Measurements from ENCODE around the gene PRR9.
"Not testable (repeated sequence)": the region's sequence is repeated elsewhere in the genome, so short reads cannot be mapped to it uniquely, and the experiment has no call there.

Gene PRR9, protein sequence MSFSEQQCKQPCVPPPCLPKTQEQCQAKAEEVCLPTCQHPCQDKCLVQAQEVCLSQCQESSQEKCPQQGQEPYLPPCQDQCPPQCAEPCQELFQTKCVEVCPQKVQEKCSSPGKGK

DNA sequence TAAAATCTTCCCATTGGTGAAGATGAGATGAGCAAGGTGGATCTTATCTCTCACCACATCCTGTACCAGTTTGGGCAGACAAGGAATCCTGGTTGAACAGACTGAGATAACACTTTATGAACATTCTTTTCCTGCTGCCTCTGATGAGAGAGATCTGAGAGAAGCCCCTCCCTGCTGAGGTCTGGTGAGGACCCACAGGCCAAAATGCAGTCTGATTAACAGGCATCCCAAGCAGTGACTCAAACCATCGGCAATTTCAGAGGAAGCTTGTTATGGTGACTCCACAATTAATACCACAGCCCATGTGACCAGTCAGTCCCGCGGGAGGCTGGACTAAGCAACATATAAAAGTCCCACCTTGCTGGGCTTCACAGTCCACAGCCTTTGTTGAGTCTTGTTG is at the start of gene PRR9:
PRR9 (plus strand) TSS at position 373 of the 400 bp plus-strand sequence. CDS start 561 bp downstream, outside the sequence.
- DNase-seq (ENCODE audit: low spot score), result no peak
- no peak for FAIRE-seq

DNA sequence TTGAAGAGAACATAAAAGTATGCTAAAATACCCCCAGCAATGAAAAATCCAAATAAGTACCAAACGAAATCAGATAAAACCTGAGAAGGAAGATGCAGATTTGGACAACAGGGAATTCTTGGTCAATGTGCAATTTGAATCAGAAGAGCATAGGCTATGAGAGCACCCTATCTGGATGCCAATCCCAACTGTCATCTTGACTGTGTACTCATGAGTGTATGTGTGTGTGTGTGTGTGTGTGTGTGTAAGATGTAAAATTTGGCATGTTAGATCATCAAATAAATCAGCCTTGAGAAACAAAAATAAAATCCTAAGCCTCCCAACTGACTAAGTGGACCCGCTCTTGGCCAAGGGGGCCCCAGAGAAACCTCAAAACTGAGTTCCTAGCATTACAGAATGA is 48.7 kb upstream of the PRR9 start:
- DNase-seq (ENCODE audit: low spot score), result no peak
- FAIRE-seq, result no peak

DNA sequence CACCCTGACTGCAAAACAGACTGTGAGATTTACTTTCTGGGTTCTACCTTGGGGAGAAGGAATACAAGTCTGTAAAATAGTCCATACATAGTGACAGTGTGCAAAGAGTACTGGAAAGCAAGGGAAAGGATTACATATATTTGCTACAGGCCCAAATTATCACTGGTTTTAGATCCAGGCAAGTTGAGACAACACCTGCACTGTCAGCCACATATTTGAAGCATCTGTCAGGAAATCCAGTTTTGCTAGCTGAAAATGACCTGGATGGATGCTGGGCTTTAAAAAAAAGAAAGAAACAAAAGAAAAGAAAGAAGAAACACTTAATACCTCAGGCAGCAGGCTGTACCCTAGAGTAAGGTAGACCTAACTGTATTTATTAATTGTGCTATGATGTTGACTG is 42.8 kb upstream of the PRR9 start:
- FAIRE-seq, result no peak
- DNase-seq (ENCODE audit: low spot score), result no peak

DNA sequence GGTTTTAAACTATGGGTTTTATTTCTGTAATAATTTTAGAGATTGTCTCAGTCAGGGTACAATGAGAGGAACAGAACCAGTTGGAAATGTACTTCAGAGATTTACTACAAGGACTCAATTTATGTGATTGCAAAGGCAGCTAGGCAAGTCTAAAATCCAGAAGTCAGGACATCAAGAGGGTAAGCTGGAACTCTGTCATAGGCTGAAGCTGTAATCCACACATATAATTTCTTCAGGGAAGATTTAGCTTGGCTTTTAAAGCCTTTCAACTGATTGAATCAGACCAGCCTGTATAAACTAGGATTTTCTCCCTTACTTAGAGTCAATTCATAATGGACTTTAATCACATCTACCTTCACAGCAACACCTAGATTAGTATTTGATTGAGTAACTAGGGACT is 38.5 kb upstream of the PRR9 start:
- DNase-seq (ENCODE audit: low spot score), result no peak
- no peak for FAIRE-seq

DNA sequence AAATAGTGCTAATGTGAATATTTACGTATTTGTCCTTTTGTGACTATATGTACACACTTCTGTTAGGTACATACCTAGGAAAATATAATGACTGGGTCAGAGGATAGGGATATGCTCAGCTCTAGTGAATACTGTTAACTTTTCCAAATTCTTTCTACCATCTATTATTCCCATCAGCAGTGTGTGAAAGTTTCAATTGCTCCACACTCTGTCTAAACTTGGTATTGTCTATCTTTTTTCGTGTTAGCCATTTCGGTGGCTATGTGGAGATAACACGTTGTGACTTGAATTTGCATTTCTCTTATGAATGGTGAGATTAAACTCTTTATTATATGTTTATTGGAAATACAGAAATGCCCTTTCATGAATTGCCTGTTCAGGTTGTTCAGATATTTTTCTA is 36.8 kb upstream of the PRR9 start:
- FAIRE-seq, result no peak
- DNase-seq (ENCODE audit: low spot score), result no peak

DNA sequence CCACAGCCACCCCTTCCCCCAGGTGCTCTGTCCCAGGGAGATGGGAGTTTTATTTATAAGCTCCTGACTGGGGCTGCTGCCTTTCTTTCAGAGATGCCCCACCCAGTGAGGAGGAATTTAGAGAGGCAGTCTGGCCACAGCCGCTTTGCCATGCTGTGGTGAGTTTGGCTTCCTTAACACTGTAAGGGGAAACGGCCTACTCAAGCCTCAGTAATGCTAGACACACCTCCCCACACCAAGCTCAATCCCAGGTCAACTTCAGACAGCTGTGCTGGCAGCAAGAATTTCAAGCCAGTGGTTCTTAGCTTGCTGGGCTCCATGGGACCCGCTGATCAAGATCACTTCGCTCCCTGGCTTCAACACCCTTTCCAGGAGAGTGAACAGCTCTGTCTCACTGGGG is 29.1 kb upstream of the PRR9 start:
- not testable (repeated sequence) for FAIRE-seq

DNA sequence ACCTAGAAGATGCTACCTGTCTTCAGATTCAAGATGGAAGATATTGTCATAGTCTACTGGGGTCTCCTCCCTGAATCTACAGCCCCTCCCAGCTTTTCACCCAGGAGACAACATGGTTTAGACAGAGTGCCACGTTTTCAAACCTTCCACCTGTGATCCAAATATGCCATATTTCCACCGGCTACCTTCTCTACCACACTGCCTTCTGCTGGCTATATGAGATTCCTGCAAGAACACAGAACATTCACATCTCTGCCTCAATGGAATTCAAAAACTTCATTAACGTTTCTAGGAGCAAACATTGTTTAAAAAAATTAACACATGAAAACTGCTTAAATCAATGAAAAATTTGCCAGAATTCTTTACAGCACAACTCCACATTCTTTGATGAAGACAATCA is 27.0 kb upstream of the PRR9 start:
- FAIRE-seq, result no peak
- no peak for DNase-seq (ENCODE audit: low spot score)

More for the DNA sequence above, 29.1 kb upstream of the PRR9 start:
- DNase-seq (ENCODE audit: low spot score), result not testable (repeated sequence)

DNA sequence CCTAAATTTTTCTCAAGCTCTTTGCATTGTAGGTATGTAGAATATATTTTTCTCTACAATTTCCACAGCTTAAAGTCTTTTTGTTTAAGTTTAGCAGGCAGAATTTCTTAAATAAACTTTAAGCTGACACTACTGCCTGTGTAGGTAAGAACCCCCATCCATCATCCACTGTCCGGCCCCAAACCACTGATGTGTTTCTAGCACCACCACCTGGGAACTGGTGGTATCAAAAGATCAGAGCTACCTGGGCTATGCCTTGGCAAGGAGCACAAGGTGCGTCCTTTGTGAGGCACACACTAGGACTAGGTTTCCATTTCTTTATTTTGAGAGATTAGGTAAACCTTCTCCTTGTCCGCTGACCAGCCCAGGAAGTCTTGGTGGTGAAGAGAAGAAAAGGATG is 24.7 kb upstream of the PRR9 start:
- no peak for FAIRE-seq

DNA sequence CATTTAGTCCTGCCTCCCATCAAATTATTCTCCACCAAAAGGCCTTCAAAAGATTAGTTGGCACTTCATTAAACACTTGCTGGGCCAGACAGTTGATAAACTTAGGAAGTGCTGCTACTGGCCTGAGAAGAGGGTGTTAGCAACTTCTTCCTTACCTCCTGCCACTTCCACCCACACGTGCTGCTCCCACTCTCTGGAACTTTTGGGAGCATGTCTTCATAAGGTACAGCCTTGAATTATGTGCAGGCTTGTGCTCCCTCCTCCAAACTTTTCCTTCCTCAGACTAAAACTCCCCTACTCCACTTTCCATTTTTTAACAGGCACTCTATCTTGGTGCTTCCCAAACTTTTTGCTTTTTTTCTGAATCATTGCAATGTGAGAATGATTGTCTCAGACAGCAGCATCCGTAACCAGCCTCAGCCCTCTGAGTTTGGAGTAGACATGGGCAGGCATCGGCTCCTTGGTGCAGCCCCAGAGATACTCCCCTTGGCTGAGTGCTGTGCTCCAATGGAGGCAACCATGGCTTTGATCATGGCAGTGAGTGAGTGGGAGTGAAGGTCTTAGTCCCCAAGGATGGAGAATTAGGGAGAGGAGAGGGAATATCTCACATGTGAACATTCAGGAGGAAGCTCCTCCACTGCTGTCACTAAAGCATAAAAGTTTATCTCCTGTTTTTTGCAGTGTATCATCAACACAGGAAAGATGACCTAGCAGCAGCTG is 22.9 kb upstream of the PRR9 start:
- no peak for DNase-seq (ENCODE audit: low spot score)
- no peak for FAIRE-seq

More for the DNA sequence above, 24.7 kb upstream of the PRR9 start:
- peak; percentile 45 for DNase-seq (ENCODE audit: low spot score)

DNA sequence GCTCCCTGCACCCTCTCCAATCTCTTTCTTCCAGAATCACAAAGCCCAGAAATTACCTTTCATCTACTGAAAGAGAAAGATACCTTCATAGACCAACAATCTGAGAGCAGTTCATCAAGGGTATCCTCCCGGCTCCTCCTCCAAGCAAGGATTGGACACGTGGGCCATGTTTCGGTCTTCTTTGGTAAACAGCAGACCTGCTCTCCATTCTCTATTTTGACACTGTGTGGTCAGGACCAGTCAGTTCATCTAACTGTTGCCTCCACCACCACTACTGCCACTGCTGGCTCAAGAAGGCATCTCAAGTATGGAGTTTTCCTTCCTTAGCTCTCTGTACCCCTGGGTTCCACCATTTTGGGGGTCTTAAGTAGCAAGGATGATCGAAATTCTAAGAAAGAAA is 22.2 kb upstream of the PRR9 start:
- no peak for FAIRE-seq
- no peak for DNase-seq (ENCODE audit: low spot score)

DNA sequence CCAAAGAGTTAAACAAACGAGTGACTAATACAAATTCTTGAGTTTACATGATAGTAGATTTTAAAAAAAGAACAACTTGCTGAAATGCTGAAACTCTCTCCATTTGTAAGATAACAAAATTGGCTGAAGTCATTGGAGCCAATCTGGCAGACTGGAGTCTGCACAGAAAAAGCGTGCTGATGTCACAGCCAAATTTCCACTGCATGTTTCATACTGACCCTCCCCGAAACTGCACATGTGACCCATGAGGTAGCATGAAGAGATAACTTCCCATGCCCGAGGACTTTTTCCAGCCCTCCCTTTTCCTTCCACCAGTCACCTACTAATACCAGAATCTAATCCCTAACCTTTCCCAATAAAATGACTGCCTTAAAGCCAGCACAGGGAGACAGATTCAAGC is 15.4 kb upstream of the PRR9 start:
- DNase-seq (ENCODE audit: low spot score) (no peak), FAIRE-seq (no peak)

DNA sequence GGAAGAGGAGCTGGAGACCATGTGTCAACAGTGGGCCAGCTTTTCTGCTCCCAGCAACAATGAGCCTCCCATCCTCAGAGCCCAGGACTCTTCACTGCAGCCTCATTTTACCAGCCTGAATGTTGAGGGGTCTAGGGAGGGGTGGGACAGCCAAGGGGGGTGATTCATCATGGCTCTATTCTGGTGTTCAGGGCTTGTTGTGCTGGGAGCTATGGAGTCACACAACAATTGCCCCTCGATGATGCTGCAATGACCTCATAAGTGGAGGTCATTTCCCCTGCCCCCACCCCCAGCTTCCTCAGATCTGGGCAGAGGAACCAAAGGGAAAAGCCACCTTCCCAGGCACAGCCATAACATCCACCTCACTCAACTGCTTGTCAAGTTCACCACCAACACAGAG is 14.3 kb upstream of the PRR9 start, which contains the start of gene LELP1:
LELP1 (plus strand) TSS at position 301 of the 400 bp plus-strand sequence. CDS start 1,278 bp downstream, outside the sequence.
- FAIRE-seq (no peak), DNase-seq (ENCODE audit: low spot score) (no peak)

DNA sequence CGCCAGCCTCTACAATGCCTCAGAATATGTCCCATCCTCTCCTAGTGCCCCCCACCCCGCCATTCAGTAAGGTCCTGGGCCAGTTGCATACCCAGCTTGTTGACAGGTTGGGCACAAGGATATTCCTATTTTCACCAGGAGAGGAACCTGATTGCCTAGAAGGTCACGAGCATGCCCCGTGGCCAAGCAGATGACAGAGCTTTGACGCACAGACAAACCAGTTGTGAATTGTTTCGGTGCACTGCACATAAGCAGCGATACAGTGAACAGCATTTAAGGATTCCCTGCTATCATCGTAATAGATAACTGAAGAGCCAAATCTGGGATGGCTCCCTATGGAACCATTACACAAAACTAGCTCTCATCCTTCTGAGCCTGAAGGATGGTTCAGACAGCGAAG is 10.8 kb upstream of the PRR9 start:
- FAIRE-seq, result no peak

DNA sequence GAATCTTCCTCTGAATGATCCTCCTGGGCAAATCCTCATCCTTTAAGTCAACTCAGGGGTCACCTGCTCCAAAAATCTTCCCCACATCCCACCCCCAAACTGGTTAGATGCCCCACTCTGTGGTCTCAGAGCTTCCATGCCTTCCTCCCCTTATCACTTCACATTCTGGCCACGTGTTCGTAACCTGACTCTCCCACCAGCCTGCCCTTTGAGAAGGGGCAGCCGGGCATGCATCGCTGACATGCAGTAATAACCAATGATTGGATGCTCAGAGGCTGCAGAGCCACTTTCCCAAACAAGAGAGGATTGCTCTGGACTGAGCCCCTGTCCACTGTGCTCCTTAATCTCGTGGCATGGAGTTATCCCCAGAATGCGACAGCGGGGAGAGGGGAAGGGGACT is 7.2 kb upstream of the PRR9 start:
- FAIRE-seq (peak; percentile 70), DNase-seq (ENCODE audit: low spot score) (no peak)

More for the DNA sequence above, 10.8 kb upstream of the PRR9 start:
- no peak for DNase-seq (ENCODE audit: low spot score)

DNA sequence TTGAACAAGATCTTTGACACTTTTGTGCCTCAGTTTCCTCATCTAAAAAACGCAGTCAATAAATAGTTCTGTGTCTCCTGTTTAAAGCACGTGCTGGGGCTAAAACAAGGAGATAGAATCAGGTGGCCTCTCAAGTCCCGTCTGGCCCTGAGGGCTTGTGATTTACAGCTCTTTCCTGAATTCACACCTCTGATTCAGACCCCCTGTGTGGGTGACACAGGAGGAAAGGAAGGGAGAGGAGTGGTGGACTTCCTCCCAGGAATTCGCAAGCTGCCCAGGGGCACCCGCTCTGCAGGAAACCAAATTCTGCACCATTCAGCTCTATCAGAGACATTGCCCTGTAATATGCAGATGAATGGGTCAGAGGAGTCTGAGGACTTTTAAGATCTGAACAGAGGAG is 5.2 kb upstream of the PRR9 start:
- no peak for FAIRE-seq

DNA sequence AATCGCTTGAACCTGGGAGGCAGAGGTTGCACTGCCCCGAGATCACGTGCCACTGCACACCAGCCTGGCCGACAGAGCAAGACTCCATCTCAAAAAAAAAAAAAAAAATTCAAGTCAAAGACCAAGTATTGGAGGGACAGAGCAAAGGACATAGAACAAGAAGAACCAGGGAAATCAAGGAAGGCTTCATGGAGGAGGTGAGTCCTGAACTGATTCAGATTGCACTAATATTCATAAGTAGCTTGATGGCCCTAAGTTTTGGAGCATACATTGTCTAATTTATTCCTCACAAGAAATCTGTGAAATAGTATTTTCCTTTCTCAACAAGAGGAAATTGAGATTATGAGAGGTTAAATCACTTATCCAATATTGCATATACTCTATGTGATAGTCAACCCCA is 3.9 kb upstream of the PRR9 start:
- FAIRE-seq (no peak), DNase-seq (ENCODE audit: low spot score) (no peak)

More for the DNA sequence above, 5.2 kb upstream of the PRR9 start:
- no peak for DNase-seq (ENCODE audit: low spot score)

DNA sequence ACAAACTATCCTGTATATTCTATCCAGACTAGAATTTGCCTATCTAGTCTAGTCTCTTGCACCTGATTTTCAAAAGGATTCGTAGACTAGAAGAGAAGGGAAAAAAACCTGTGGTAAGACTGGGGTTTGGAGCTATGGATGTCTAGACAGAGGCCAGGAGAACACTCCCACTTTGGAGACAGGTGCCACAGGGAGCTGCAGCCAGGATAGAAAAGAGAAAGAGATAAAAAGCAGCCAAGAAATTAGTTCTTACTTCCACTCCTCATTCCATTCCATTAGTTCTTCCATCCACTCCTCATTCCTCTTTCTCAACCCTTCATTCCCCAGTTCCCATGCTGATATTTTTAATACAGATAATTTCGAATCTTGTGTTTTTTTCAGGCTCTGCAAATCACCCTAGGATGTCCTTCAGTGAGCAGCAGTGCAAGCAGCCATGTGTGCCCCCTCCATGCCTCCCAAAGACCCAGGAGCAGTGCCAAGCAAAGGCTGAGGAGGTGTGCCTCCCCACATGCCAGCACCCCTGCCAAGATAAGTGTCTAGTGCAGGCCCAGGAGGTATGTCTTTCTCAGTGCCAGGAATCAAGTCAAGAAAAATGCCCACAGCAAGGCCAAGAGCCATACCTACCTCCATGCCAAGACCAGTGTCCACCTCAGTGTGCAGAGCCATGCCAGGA is 496 bp downstream of the PRR9 start:
- DNase-seq (ENCODE audit: low spot score) (no peak), FAIRE-seq (no peak)

DNA sequence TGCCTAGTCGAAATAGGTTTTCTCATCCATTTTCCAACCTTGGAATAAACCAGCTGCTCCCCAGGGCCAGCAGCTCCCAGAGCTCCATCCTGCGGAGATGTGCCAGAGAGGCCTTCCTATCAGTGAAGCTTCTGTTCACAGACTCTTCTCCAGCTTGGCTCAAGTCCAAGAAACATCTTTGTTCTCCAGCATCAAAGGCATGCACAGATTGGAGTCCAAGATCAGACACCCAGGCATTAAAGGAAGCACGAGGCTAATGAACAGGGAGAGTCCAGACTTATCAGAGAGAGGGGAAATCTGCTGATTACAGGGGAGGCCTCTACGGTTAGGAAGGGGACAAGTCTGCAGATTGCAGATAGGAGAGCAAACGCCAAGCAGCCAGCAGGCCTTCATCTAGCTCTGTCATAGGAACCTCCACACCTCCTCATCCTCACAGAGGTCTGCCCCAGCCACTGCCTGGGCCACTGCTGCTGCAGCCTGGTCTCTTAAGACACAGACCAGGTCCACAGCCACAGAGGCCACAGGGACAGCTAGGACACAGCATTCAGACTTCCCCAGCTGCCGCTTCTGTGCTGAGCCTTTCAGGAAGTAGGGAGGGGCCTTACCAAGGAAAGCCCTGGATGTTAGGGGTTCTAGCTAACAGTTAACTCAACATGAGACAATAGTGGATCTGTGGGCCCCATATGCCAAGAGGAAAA is 3.4 kb downstream of the PRR9 start:
- no peak for FAIRE-seq
- DNase-seq (ENCODE audit: low spot score), result no peak

DNA sequence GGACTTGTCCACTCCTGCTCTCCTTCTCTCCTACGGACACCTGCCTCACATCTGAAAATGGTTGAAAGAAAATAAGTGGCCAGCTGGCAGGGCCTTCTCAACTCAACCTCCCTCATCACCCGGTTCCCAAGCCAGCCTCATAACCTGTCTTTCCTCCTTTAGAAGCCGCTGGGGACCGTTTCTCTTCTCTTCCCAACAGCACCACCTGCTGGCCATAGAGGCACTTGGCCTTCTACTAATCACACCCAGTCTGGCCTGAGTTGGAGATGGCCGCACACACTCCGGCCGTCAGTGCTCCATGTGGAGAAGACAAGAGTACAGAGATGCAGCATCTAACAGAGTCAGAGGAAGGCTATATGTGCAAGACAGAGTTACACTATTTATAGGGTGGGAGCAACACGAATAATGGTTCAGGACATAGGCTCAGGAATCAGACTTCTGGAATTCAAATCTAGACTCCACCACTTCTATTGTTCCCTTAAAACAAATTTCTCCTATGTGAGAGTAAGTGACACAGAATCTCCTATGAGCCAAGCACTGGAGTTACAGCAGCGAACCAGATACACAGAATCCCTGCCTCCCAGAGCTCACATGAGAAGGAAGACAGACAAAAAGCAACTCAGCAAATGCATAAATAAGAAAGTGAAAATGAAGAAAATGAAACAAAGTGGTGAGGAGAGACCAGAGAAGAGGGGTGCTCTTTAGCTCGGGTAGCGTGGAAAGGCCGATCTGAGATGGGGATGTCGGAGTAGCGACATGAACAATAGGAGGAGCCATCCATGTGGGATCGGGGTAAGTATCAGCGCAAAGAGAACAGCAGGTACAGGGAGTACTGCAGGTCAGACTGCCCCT is 5.9 kb downstream of the PRR9 start:
- FAIRE-seq (peak; percentile 97), DNase-seq (ENCODE audit: low spot score) (peak; percentile 47)

DNA sequence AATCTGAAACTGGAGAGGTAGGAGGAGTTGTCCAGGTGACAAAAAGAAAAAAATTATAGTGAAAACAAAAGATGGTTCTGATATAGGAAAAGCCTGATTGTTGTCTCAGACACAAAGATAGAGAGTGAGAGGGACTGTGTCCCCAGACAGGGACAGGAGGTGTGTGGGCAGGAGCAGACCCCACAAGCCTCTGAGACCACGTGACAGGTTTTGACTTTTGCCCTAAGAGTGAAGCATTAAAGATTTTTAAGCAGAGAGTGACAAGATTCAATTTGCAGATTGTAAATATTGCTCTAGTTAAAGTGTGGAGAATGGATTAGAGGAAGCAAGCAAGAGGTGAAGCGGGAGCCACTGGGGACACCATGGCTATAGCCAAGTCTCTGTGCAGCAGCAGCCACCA is 10.4 kb downstream of the PRR9 start:
- FAIRE-seq (no peak), DNase-seq (ENCODE audit: low spot score) (no peak)

DNA sequence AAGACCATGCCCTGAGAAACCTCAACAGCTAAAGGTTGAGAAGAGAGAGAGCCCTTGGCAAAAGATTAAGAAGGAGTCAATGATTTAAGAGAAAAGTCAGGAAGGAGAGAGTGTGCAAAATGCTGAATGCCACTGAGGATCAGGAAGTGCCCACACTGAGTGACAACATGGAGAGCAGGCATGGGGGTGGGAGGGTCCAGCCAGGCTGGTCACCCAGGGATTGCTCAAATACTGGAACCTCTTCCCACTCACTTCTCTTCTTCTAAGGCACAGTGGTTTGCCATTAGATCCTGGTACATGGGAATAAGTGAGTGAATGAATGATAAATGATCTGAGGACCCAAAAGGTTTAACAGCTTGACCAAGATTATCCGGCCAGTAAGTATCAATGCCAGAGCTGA is 11.1 kb downstream of the PRR9 start:
- no peak for DNase-seq (ENCODE audit: low spot score)
- FAIRE-seq, result no peak
